Liver (tissue), 9 donors: ENCODE results near the gene LOXL3. TPM values are rescaled to one million over a fixed set of nuclear protein-coding genes. Genes with fewer than 3 reads are reported as not detected.

Source experiments
- DNase-seq: peaks from one replicate; pipeline ENCODE4 v3.0.0-alpha.2; 2017; ENCODE audit warnings: low spot score
- H3K27ac ChIP-seq, 2 donors: one replicate each; pipeline ENCODE4 v1.7.0; 2013; ENCODE audit warnings: inconsistent platforms in 2 of 2, low read length in 2 of 2, control low read depth in 1 of 2, low read depth in 1 of 2, mild to moderate bottlenecking in 1 of 2
- H3K27me3 ChIP-seq, 4 donors: one replicate each; pipeline versions ENCODE4 v1.6.1 to v1.7.0; 2013; ENCODE audit warnings: low read length in 3 of 4, inconsistent platforms in 1 of 4, mild to moderate bottlenecking in 1 of 4, moderate library complexity in 1 of 4; ENCODE audit not compliant: control insufficient read depth in 4 of 4, insufficient read depth in 4 of 4
- H3K36me3 ChIP-seq, 4 donors: one replicate each; pipeline versions ENCODE4 v1.6.1 to v1.7.0; 2013; ENCODE audit warnings: low read length in 3 of 4, mild to moderate bottlenecking in 3 of 4, low read depth in 1 of 4, moderate library complexity in 1 of 4; ENCODE audit not compliant: control insufficient read depth in 4 of 4, insufficient read depth in 3 of 4
- H3K4me1 ChIP-seq, 4 donors: one replicate each; pipeline versions ENCODE4 v1.6.1 to v1.7.0; 2013; ENCODE audit warnings: low read length in 3 of 4, mild to moderate bottlenecking in 3 of 4, moderate library complexity in 1 of 4; ENCODE audit not compliant: control insufficient read depth in 4 of 4, insufficient read depth in 4 of 4
- H3K4me3 ChIP-seq, 3 donors: one replicate each; pipeline versions ENCODE4 v1.6.1 to v1.7.0; 2013; ENCODE audit warnings: low read length in 3 of 3, control low read depth in 1 of 3, low read depth in 1 of 3, mild to moderate bottlenecking in 1 of 3
- H3K9ac ChIP-seq, 2 donors: one replicate each; pipeline ENCODE4 v1.7.0; 2013; ENCODE audit warnings: low read length in 2 of 2, mild to moderate bottlenecking in 2 of 2, moderate library complexity in 2 of 2, control low read depth in 1 of 2, low read depth in 1 of 2
- H3K9me3 ChIP-seq, 4 donors: one replicate each; pipeline versions ENCODE4 v1.6.1 to v1.7.0; 2013; ENCODE audit warnings: low read length in 3 of 4; ENCODE audit not compliant: control insufficient read depth in 4 of 4
- CTCF ChIP-seq: fragments of 150-350 bp; IDR thresholded peaks from 2 replicates; pipeline ENCODE4 v1.5.1; 2017; ENCODE audit warnings: improper control_type of control experiment, low read depth, low read length; ENCODE audit not compliant: missing input control
- FOXA2 ChIP-seq: IDR thresholded peaks from 2 replicates; pipeline ENCODE4 v1.6.1; 2016; ENCODE audit warnings: antibody characterized with exemption
- GABPA ChIP-seq, 2 donors: IDR thresholded peaks in 1 of 2; conservative IDR thresholded peaks in 1 of 2; 2 replicates each; pipeline ENCODE4 v1.6.1; 2016; ENCODE audit warnings: antibody characterized with exemption in 2 of 2, mild to moderate bottlenecking in 1 of 2, moderate library complexity in 1 of 2
- HNF4A ChIP-seq, 2 donors: conservative IDR thresholded peaks; 2 replicates each; pipeline ENCODE4 v1.6.1; 2016; ENCODE audit warnings: antibody characterized with exemption in 2 of 2, mild to moderate bottlenecking in 2 of 2
- HNF4G ChIP-seq: IDR thresholded peaks from 2 replicates; pipeline ENCODE4 v1.6.1; 2016; ENCODE audit warnings: antibody characterized with exemption
- MAX ChIP-seq: IDR thresholded peaks from 2 replicates; pipeline ENCODE4 v1.6.1; 2016; ENCODE audit warnings: antibody characterized with exemption
- NR2F2 ChIP-seq: IDR thresholded peaks from 2 replicates; pipeline ENCODE4 v1.6.1; 2016; ENCODE audit warnings: antibody characterized with exemption
- REST ChIP-seq: IDR thresholded peaks from 2 replicates; pipeline ENCODE4 v1.6.1; 2016; ENCODE audit warnings: antibody characterized with exemption, mild to moderate bottlenecking
- RXRA ChIP-seq, 2 donors: IDR thresholded peaks; 2 replicates each; pipeline ENCODE4 v1.6.1; 2017 to 2018; ENCODE audit warnings: antibody characterized with exemption in 2 of 2, mild to moderate bottlenecking in 1 of 2
- SP1 ChIP-seq: IDR thresholded peaks from 2 replicates; pipeline ENCODE4 v1.6.1; 2018; ENCODE audit warnings: antibody characterized with exemption, mild to moderate bottlenecking
- TAF1 ChIP-seq: conservative IDR thresholded peaks from 2 replicates; pipeline ENCODE4 v1.6.1; 2016; ENCODE audit warnings: antibody characterized with exemption, mild to moderate bottlenecking
- YY1 ChIP-seq: IDR thresholded peaks from 2 replicates; pipeline ENCODE4 v1.6.1; 2016; ENCODE audit warnings: antibody characterized with exemption, mild to moderate bottlenecking
- ZBTB33 ChIP-seq: IDR thresholded peaks from 2 replicates; pipeline ENCODE4 v1.6.1; 2016; ENCODE audit warnings: antibody characterized with exemption
- WGBS: extraction: QIAGEN DNeasy Blood & Tissue Kit; methylation state at CpG from one replicate; pipeline ENCODE4 v1.1.7; 2013; 5-methylcytosine and 5-hydroxymethylcytosine counted together
- polyA plus RNA-seq, 2 donors: library from polyadenylated mRNA; stranded (reverse) in 1 of 2; unstranded in 1 of 2; fragments of 200-250 nt in 1 of 2; fragments of >200 nt in 1 of 2; fragmentation: Nextera tagmentation in 1 of 2; extraction: Ambion mirVana in 1 of 2; gene quantifications; one replicate each; pipeline versions ENCODE4 v1.2.1 to v1.2.3, GENCODE V29; 2013 to 2015
- total RNA-seq, 2 donors: library from RNA; depleted of rRNA; stranded (reverse); fragments of >200 nt; gene quantifications; one replicate each; pipeline ENCODE4 v1.2.3, GENCODE V29; 2014
- donor health status: healthy.
- donor health status: healthy.
- donor health status: healthy.
- donor health status: healthy.
- donor health status: healthy.

Gene LOXL3
- total and polyA plus RNA-seq, 4 donors = 0.31 to 2.8 (median 1.3) TPM

DNA sequence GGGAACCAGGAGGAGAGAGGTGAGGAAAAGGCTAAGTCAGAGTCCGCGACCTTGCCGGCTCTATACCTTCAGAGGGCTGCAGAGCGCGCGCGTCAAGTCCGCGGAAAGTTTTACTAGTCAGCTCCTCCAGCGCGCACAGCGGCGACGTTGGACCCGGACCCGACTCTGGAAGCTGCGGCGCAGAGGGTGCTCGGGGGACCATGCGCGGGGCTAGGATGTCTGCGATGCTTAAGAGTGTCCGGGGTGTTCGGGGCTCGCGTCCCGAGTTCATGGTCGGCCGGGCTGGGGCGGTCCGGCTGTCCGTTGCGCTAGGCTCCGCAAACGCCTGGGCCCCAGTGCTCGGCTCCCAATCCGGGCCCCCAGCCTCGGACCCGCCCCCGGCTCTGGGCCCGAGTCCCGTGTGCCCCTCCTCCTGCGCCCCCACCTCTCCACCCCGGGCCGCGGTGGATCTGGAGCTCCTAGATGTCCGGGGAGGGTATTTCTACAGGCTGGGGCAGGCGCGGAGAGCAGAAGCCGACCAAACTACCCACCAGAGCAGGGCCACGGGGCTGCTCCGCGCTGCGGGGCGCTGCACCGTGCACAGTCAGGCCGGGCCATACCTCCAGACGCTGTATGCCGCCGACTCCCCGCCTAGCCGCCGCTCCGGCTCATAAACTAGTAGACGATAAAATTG lies 54.3 kb downstream of the LOXL3 start, which contains the start of gene LBX2:
TSS of gene LBX2 (minus strand) at position 337 of the 673 bp plus-strand sequence. CDS start at position 271, 66 bp downstream.
- DNase-seq = peak; percentile 42
- Histone ChIP-seq H3K9me3 (no peaks in the 10 kb centered on the region), H3K9ac (peak within 1 kb of the TSS in 1 of 2 donors; percentile 23), H3K4me3 (peak within 1 kb of the TSS; percentile 7 to 50 (median 50)), H3K36me3 (no peaks in the 10 kb centered on the region), H3K27me3 (no peaks in the 10 kb centered on the region), H3K4me1 (peaks cover 19 to 77% (median 60%) of the 10 kb centered on the region in 4 donors), H3K27ac (no peak within 1 kb of the TSS)
- WGBS = 14% methylated on average over 65 of the region's 65 CpGs
- TF ChIP-seq GABPA (IDR thresholded peaks at IDR 0.05 in 1 of 2, conservative IDR thresholded peaks at IDR 0.05 in 1 of 2) = no peak
- no peak for TF ChIP-seq SP1
- no peak for TF ChIP-seq MAX
- TF ChIP-seq FOXA2 = no peak
- TF ChIP-seq NR2F2 = no peak
- TF ChIP-seq HNF4A (conservative IDR thresholded peaks at IDR 0.05) = no peak
- TF ChIP-seq HNF4G = no peak
- no peak for TF ChIP-seq RXRA (IDR thresholded peaks at IDR 0.05)
- TF ChIP-seq ZBTB33 = no peak
- no peak for TF ChIP-seq REST

- Histone ChIP-seq H3K27ac (no peak overlapping the region), H3K36me3 (peaks cover 0 to 4% (median 2%) of the 10 kb centered on the region in 4 donors), H3K4me1 (peaks cover 17 to 72% (median 54%) of the 10 kb centered on the region in 4 donors), H3K4me3 (peak overlapping the region; percentile 7 to 50 (median 50)), H3K9ac (peak overlapping the region in 1 of 2 donors; percentile 23), H3K27me3 (no peaks in the 10 kb centered on the region), H3K9me3 (no peaks in the 10 kb centered on the region)
- no peak for TF ChIP-seq YY1
- no peak for TF ChIP-seq TAF1
- no peak for TF ChIP-seq CTCF
- no peak for TF ChIP-seq RXRA (IDR thresholded peaks at IDR 0.05)
- TF ChIP-seq HNF4A (conservative IDR thresholded peaks at IDR 0.05) = no peak
- WGBS = 13% methylated on average over 41 of the region's 41 CpGs
- no peak for DNase-seq
Observed at GRCh38 chr2:74498500-74499266, 55.1 kb downstream of the LOXL3 start.
